Stimulated activated CD4-positive, alpha-beta T cell treated with anti-CD3 and anti-CD28 coated beads, Interleukin-15, amount 100 ng/mL, for 24 hours (primary cell): ENCODE results near the gene MAX.

Experiments used
- DNase-seq: peaks from one replicate; pipeline ENCODE4 v3.0.0-alpha.2; 2020

The MAX gene

GRCh38 chr14:65072256-65072655 lies 30.1 kb downstream of the MAX start:
- DNase-seq, result no peak

DNA sequence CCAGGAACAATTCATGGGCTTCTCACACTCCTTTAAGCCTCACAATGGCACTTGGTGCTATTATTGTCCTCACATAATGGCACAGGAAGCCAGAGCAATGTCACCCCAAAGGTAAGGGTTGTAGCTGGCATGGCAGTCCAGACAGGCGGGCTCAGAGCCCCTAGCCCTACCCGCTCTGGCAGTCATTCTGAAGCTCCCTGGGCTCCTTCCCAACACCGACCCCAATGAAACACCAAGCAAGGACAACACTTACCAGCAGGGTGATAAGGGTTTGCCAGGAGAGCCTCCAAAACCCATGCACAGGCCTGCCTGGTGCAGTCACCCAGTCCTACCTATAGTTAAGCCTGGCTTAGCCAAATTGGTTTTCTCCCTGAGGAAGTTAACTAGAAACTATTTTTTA lies 30.8 kb downstream of the MAX start:
- DNase-seq, result no peak

DNA sequence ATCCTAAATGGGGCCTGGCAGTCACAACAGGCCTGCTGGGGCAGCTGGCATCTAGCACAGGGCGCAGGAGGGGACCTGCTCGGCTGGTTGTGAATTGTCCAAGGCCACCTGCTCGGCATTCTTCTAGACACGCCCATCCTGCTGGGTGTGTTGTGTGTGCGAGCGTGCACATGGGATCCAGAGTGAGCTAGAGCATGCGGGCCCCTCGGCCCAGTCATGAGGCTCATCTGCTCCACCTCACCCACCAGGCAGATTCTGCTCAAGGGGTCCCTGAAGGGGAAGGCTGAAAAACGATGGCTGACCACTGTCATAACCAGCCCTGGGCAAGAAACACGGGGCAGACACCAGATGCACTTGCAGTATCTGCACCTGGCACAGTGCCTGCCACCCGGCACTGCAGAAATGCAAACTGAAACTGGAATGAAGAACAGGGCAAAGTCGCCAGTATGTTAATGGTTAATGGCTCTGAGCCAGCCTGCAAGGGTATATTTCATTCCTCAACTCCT lies 31.8 kb downstream of the MAX start:
- no peak for DNase-seq

- DNase-seq, result no peak
Observed at GRCh38 chr14:65069874-65070413, 32.4 kb downstream of the MAX start.

- DNase-seq, result no peak
Observed at GRCh38 chr14:65065719-65066118, 36.6 kb downstream of the MAX start.

DNA sequence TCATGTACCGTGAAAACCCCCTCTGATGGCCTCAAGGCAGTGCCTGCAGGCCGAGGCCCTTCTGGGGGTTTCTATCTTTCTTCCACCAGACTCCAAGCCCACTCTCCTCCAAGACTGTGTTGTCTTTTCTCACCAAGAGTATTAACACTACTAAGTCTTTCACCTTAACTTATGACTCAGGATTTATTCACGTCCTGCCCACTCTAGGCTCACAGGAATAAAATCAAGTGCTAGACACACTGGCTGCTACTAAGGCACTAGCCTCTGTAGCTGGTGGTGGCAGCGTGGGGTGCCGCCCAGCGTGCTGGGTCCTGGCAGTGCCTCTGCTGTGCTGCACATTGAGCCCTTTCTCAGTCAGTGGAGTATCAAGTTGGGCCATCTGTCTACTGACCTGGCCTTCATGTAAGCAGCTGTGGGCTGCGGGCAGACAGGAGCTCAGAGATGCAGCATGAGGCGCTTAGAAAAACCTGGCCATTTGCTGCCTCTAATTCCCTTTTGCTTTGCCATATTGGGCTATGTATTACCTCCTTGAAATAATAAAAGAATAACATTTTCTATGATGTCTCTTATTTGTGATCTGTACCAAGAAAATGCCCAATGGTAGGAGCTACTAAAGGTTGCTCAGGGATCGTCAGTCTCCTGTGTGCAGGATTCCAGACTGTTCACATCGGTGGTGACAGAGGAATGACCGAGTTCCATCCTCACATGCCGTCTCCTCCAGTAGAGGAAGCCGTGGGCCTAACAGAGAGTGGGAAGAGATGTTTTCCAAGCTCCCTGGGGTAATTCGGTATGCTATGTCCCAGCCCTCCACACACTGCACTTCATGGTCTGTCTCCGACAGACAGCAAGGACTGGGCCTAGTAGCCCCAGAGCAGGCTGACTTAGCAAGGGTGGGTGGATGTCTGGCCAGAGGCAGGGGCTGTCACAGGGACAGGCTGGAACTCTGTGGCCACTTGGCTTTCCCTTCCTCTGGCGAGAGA lies 39.9 kb downstream of the MAX start:
- DNase-seq, result no peak

GRCh38 chr14:65057695-65058094 lies 44.6 kb downstream of the MAX start:
- no peak for DNase-seq

GRCh38 chr14:65054471-65055085 lies 47.7 kb downstream of the MAX start:
- DNase-seq, result no peak

DNA sequence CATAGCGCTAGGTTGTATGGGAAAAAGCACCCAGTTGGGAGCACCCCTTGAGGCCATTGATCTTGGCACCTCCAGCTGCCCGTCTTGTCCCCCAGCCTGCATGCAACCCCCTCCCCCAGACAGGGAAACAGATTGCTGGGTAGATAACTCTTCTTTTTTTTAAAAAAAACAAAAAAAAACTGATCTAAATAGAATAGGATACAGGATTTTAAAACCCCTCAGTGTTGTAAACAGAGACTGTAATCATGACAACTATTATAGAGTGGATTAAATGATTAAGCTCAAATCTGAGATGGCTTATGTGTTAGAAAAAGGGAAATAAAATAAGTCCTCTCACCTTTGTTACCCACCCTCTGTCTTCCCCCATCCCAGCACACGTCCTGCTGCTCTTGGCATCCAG lies 48.9 kb downstream of the MAX start:
- no peak for DNase-seq

DNA sequence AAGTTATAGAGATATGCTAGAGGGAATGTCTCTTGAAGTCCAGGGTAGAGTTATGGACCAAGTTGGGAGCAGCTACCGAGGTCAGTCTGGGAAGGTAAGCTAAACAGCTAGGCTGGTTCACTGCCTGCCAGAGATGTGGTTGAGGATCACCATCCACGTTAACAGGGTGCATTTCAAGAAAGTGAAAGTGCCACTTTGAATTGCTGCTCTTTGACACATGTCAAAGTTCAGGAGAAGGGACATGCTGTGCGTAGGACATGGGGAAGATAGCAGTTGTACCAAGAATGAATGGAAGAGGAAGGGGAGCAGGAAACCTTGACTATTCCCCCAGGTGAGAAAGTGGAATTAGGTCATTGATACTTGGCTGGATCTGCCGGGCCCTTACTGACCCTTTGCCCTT lies 49.5 kb downstream of the MAX start:
- DNase-seq, result no peak

GRCh38 chr14:65045709-65046108 lies 56.6 kb downstream of the MAX start:
- no peak for DNase-seq

DNA sequence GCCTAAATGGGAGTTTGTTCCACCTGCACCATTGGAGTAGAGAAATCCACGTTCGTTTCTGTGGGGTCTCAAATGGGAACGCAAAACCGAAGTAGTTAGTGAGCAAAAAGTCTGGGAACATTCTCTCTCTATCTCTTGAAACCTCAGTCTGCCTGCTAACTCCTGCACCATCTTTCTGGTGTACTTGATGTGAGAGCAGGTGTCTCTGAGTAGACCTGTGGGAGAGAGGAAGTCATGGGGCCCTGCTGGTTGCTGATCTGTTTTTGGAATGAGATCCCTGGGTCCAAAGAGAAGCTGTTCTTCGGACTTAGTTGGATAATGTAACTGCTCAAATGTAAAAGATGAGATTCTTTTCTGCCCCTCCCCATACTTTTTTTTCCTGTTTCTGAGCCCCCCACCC lies 57.3 kb downstream of the MAX start:
- no peak for DNase-seq

DNA sequence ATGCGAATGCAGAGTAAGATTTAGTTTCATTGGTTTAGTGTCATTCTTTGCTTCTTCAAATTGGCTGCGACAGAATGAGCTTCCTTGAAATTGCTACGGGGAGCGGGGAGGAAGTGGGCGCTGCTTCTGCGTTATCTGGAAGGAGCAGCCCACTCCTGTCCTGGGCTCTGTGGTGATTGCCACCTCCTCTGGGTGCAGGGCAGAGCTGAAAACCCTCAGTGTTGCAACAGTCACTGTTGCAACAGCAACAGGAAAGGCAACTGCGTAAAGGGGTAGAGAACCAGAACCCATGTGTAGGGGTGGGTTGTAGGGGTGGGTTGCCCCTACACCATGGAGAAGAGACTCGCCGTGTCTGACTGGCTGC lies 57.7 kb downstream of the MAX start:
- DNase-seq, result no peak

DNA sequence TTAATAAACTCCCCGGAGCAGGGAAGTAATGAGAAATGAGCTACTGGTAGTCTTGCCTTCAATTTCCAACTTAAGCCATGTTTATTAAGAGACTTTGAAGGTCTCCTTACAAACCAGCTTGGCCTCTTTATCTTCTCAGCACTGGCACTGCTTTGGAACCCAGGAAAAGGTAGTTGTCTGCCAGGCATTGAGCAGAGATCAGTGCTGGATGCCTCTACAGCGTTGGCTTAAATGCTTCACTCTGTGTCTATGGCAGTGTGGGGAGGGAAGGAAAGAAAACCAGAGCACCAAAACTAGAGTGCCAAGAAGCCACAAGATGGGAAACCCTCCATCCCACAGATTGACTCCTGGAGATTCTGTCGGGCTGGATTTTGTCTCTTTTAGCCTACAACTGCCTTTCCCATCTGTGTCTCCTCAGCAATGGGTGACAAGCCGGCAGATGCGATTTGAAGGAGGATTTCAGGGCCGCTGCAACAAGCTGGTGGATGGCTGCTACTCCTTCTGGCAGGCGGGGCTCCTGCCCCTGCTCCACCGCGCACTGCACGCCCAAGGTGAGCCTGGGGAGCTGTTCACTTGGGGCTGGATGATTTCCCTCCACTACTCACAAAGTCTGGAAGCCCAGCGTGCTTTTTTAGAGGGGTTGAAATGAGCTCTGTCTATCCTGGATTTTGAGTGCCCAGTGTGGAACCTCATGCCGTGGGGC lies 58.3 kb downstream of the MAX start:
- DNase-seq, result no peak

- DNase-seq, result no peak
Observed at GRCh38 chr14:65042731-65043372, 59.5 kb downstream of the MAX start.

GRCh38 chr14:65042296-65042695 lies 60.0 kb downstream of the MAX start:
- no peak for DNase-seq

DNA sequence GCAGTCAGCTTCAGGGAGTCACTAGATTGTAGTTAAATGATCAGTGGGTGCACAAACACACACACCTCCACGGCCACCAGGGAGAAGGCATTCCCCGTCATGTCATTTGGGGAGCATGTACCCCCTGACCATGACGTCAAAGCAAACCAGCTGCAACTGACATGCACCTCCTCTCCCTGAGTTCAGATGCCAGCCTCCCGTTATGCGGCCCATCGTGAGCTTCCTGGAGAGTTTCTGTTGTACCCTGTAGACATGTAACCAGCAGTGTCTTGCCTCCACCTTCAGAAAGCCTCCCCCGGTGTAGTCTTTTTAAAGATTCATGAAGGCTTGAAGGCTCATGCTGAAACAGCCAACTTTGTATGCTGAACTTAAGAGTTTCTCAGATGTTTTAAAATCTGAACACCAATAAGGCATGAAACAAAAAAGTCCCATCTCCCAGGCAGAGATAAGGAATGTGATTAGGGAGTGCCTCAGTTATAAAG lies 60.8 kb downstream of the MAX start:
- no peak for DNase-seq

DNA sequence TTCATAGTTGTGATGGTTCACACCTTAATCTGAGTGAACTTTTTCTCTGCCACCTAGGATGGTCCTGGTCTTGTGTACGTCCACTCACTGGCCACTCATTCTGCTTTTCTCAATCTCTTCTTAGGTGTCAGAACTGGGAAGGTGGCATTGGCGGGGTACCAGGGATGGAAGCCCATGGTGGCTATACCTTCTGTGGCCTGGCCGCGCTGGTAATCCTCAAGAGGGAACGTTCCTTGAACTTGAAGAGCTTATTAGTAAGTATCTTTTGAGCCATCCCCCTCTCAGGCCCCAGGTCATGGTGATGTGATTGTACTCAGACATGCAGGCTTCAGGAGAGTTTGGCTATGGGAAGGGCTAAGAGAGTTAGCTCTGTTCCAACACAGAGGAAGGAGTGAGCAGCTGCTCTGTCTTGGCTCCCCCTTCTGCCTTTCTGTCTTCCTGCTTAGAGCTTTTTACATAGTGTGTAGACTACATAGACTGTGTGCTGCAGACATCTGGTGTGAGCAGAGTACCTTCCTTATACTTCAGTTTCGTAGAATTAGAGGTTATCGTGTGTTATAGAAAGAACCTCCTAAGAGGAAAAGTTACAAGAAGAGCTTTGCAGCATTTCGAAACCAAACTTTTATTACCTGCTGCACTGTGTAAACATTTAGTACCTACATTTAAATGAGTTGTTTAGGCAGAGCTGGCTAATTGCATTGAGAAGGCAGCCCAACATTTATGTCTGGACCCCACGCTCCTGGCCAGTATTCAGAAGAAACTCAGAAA lies 61.5 kb downstream of the MAX start:
- DNase-seq, result no peak

DNA sequence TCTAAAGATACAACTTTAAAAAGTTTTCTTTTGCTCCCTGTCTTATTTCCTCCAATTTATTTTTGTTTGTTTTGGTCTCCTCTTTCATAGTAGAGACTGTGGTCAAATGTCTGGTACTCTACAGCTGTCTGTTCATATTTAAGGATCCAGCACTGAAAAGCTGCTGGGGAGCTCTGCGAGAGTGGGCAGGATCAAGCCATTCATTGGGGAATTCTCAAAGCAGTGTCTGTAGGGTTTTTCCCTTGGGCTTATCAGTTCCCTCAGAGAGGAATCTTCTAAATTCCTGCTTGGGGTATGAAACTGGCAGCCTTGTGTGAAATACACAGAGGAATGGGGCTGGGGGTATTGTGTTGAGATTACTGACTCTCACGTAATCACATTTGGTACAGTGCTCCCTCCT lies 63.4 kb downstream of the MAX start:
- DNase-seq, result no peak

- no peak for DNase-seq
Observed at GRCh38 chr14:65035049-65035448, 67.3 kb downstream of the MAX start.

GRCh38 chr14:65034021-65034420 lies 68.3 kb downstream of the MAX start:
- DNase-seq, result no peak

GRCh38 chr14:65033181-65033580 lies 69.1 kb downstream of the MAX start:
- DNase-seq, result no peak
